GM06990 (cell line): ENCODE data around the gene NPEPL1.

Experiments used
- DNase-seq: peaks from one replicate; pipeline ENCODE4 v3.0.0-alpha.2; 2011; ENCODE audit not compliant: insufficient read length; ENCODE audit errors: extremely low read depth
- H3K27me3 ChIP-seq: replicated peaks from 2 replicates; pipeline ENCODE4 v1.6.0; 2011; ENCODE audit warnings: low read length; ENCODE audit not compliant: control insufficient read depth, insufficient read depth
- H3K36me3 ChIP-seq: 2 replicates; pipeline ENCODE4 v1.5.1; 2011; ENCODE audit warnings: low read length; ENCODE audit not compliant: control insufficient read depth, insufficient read depth
- H3K4me3 ChIP-seq: replicated peaks from 2 replicates; pipeline ENCODE4 v1.5.1; 2011; ENCODE audit warnings: low read depth, mild to moderate bottlenecking, control low read depth, low read length
- CTCF ChIP-seq: IDR thresholded peaks from 2 replicates; pipeline ENCODE4 v1.5.1; 2011; ENCODE audit warnings: low read length, control low read depth, mild to moderate bottlenecking, inconsistent platforms; ENCODE audit not compliant: insufficient read depth, poor library complexity, severe bottlenecking

Gene NPEPL1

GRCh38 chr20:58742668-58743566 lies 50.3 kb downstream of the NPEPL1 start:
- no peak for DNase-seq
- H3K4me3 ChIP-seq = no peak overlapping the region
- H3K36me3 ChIP-seq = no peaks in the 10 kb centered on the region
- no peak for TF ChIP-seq CTCF
- no peaks in the 10 kb centered on the region for H3K27me3 ChIP-seq

DNA sequence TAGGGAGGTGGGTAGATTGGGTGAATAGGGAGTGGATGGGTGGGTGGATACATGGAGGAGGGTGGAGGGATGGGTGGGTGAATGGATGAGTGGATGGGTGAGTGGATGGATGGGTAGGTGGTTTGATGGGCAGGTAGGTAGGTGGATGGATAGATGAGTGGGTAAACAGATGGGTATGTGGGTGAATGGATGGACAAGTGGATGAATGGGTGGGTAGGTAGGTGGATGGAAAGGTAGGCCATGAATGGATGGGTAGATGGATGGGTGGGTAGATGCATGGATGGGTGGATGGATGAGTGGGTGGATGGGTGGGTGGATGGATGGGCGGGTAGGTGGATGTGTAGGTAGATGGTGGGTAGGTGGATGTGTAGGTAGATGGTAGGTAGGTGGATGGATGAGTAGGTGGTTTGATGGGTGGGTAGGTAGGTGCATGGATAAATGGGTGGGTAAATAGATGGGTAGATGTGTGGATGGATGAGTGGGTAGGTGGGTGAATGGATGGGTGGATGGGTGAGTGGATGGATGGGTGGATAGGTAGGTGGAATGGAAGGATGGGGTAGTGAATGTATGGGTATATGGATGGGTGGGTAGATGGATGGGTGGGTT lies 51.4 kb downstream of the NPEPL1 start:
- no peak for TF ChIP-seq CTCF
- no peak for DNase-seq
- no peaks in the 10 kb centered on the region for H3K36me3 ChIP-seq
- H3K27me3 ChIP-seq = no peaks in the 10 kb centered on the region
- no peak overlapping the region for H3K4me3 ChIP-seq

DNA sequence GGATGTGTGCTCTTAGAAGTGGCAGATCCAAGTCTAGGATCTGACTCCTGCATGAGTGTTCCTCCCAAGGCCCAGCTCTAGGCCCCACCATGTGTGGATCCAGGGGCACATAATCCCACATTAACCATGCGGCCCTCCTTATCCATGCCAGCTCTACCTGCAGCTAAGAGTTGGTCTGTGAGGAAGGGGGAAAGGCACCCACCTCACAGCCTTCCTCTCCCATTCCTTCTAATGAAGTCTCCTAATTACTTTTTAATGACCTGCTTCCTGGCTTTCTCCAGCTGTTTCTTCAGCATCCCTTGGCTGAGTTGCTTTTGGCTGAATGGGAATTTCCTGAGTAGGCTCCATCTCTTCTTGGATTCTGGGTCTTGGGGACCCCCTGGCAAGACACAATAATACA lies 52.2 kb downstream of the NPEPL1 start:
- H3K36me3 ChIP-seq = no peaks in the 10 kb centered on the region
- no peaks in the 10 kb centered on the region for H3K27me3 ChIP-seq
- TF ChIP-seq CTCF = no peak
- H3K4me3 ChIP-seq = no peak overlapping the region
- DNase-seq = no peak

GRCh38 chr20:58745391-58745790 lies 52.8 kb downstream of the NPEPL1 start:
- TF ChIP-seq CTCF = no peak
- no peak overlapping the region for H3K4me3 ChIP-seq
- no peak for DNase-seq
- H3K27me3 ChIP-seq = no peaks in the 10 kb centered on the region
- H3K36me3 ChIP-seq = no peaks in the 10 kb centered on the region

GRCh38 chr20:58746620-58747019 lies 54.0 kb downstream of the NPEPL1 start:
- Histone ChIP-seq H3K4me3 (no peak overlapping the region), H3K36me3 (no peaks in the 10 kb centered on the region), H3K27me3 (no peaks in the 10 kb centered on the region; the same call in 1 of the 2 replicates)
- no peak for DNase-seq
- no peak for TF ChIP-seq CTCF

DNA sequence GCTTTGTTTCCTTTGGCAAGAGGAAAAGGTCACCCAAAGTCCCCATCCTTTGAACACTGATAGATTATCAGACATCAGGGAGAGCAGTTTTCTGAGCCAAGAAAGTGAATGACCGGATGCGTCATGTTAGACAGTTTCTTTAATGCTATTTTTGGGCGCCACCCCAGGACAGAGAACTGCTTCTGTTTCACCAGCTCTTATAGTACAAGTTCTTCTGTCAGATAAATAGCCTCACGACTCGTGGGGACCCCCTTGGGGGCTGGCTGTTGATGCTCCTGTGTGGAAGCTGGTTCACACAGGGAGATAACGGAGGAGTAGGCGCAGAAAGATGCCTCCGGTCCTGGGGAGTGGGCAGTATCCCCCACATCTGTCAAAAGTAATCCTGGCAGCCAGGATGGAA lies 54.6 kb downstream of the NPEPL1 start:
- Histone ChIP-seq H3K27me3 (no peaks in the 10 kb centered on the region; the same call in 1 of the 2 replicates), H3K36me3 (no peaks in the 10 kb centered on the region), H3K4me3 (no peak overlapping the region)
- TF ChIP-seq CTCF = no peak
- DNase-seq = no peak
